Forelimb muscle (tissue), 1 donor: ENCODE data around the gene ACSL1. TPM values are rescaled to one million over a fixed set of nuclear protein-coding genes. Genes with fewer than 3 reads are reported as not detected.
"Not testable (repeated sequence)": the region's sequence is repeated elsewhere in the genome, so short reads cannot be mapped to it uniquely, and the experiment has no call there.

Source experiments
- DNase-seq: peaks from one replicate; pipeline ENCODE4 v3.0.0-alpha.2; 2013; ENCODE audit warnings: low read depth
- polyA plus RNA-seq: library from polyadenylated mRNA; unstranded; fragments of 120-200 nt; gene quantifications from one replicate; pipeline ENCODE4 v1.2.1, GENCODE V29; 2013; ENCODE audit not compliant: insufficient read length

ACSL1 gene
- polyA plus RNA-seq, 1 donor = 42.9 TPM

DNA sequence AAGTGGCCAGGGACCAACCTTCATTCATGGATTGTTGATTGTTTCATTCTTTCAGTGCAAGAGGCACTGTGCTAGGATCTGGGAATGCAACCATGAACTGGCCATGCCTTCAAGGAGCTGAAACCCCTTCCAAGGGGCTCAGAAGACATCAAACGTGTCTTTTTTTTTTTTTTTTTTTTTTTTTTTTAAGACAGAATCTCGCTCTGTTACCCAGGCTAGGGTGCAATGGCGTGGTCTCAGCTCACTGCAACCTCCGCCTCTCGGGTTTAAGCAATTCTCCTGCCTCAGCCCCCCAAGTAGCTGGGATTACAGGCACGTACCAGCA is 13.3 kb upstream of the ACSL1 start:
- DNase-seq = not testable (repeated sequence)

DNA sequence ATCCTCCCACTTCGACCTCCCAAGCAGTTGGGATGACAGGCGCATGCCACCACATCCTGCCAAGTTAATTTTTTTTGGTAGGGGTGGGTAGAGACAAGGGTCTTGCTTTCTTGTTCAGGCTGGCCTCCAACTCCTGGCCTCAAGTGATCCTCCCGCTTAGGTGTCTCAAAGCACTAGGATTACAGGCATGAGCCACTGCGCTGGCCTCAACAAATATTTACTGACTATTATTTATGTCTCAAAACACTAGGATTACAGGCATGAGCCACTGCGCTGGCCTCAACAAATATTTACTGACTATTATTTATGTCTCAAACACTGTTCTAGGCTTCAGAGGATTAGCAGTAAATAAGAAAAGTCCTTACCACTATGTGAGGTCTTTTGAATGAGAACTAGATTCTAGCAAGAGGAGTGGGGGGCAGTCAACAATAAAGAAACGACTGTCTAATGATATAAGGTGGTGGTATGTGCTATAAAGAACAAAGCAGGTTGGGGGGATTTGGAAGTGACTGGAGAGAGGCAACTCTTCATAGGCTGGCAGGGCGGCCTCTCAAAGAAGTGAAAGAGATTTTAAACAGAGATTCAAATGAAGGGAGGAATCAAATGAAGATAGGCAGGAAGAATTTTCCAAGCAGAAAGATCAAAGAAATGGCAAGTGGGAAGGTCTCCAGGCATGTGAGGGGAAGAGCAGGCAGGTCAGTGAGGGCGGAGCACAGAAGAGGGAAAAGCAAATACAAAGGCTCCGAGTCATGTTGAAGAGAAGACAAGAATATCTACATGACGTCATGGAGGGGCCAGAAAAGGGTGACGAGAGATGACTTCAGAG is 12.7 kb upstream of the ACSL1 start:
- DNase-seq = no peak

DNA sequence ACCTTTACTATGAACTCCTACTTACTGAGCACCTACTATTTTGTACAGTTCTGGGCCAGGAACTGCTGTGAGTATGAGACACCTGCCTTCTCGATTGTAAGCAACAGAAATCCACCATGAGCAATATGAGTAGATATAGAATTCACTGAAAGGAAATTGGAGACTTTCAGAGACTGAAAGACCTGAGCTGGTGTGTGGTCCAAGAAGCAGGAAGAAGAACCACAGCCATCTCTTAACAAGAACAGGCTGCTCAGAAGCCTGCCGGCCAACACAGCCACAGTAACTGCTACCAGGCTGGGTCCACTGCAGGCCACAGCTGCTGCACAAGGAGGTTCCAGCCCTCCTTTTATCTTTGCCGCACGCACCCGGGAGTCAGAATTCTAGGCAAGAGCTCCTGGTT is 10.8 kb upstream of the ACSL1 start:
- DNase-seq = no peak

DNA sequence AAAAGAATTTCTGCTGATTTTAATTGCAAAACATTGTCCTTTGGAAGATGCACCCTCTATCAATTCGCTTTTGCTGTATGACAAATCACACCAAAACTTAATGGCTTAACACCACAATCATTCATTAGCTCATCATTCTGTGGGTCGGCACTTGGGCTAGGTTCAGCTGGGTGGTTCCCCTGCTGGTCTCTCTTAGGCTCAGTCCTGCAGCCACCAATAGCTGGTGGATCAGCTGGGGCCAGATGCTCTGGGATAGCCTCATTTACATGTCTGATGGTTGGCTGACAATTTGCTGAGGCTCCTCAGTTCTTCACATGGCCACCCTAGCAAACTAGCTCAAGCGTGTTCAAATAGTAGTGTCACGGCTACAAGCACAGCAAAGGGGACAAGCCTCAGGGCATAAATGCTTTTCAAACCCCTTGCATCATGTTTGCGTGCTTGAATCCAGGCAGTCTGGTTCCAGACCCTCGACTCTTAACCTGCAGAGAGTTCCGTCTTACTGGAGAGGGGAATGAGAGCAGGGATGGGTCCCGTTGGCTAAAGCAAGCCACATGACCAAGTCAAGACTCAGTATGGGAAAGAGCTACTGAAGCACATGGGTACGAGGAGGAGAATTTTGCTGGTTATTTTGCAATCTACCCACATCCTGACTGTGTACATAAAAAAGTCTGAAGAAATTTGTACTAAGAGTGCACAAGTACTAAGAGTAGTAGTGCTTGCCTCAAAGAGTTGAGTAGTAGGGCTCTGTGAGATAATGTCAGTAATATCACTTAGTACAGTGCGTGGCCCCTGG is 7.5 kb upstream of the ACSL1 start:
- no peak for DNase-seq

DNA sequence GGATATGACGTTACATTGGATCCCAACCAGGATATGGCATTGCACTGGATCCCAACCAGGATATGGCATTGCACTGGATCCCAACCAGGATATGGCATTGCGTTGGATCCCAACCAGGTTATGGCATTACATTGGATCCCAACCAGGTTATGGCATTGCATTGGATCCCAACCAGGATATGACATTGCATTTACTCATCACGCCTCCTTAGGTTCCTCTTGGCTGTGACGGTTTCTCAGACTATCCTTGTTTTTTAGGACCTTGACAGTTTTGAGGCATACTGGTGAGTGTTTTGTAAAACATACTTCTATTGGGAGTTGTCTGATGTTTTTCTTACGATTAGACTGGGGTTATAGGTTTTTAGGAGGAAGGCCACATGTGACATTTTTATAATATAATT is 5.4 kb upstream of the ACSL1 start:
- DNase-seq = no peak

DNA sequence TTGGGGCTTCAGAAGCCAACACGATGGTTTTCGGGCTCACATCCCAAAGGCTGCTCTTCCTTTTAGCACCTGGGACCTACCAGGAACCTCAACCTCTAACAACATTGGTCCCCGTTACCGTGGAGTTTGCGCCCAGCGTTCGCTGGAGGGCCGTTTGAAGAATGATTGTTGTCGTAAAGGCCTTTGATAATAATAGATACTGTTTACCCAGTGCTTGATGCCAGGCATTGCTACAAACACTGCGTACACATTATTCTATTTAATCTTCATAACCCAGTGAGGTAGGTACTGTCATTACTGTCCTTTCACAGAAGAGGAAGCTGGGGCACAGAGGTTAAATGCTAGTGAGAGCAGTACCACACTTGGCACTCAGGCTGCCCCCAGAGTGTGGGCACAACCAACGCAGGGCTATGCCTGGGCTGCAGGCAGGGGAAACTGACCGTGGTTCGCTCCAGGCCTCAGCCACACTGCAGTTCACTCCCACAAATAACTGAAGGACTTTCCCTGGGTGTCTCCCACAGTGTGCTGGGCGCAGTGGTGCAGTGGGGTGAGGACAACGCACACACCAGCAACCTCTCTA is 1.0 kb upstream of the ACSL1 start:
- no peak for DNase-seq

DNA sequence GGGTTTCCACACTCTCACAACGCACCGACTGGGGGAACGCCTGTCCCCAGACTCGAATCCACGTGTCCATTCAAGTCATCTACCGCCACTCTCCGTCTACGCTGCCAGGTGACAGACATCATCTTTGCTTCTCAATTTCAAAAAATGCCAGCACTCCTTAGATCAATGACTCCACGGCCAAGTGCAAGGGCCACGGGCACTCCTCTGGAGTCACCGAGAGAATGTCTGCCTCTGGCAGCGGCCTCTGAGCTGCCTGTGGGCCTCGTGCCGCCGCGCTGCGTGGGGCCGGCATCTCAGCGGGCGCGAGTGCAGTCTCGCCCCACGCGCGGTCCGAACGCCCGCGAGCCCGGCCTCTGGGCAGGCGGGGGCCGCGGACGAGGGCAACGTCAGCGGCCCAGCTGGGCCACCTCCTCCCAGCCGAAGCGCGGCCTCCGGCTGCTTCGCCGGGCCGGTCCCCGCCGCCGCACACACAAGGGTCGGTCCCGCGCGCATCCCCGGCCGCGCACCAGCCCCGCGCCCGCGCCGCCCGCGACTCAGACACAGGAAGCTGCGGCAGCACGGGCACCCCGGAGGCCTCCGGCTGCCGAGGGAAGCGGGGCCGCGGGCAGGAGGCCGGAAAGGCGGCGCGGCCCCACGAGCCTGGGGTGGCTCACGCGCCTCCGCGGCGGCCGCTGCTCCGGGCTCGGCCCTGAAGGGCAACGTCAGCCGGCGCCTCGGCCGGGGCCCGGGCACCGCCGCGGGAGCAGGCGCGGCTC is 450 bp downstream of the ACSL1 start:
- DNase-seq = no peak

DNA sequence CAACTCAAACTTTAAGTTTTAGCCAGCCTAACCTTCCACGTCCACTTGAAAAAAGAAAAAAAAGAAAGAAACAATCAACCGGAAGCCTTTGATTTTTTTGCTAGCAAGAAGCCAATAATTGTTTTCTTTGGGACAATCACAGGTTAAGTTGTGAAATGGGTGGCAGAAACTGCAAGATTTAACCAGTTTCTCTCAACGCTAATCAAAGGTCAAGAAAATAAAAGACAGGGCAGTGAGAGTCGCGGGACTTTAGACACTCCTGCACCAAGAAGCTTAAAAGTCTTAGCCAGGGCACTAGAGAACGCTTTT is 1.0 kb downstream of the ACSL1 start:
- no peak for DNase-seq

DNA sequence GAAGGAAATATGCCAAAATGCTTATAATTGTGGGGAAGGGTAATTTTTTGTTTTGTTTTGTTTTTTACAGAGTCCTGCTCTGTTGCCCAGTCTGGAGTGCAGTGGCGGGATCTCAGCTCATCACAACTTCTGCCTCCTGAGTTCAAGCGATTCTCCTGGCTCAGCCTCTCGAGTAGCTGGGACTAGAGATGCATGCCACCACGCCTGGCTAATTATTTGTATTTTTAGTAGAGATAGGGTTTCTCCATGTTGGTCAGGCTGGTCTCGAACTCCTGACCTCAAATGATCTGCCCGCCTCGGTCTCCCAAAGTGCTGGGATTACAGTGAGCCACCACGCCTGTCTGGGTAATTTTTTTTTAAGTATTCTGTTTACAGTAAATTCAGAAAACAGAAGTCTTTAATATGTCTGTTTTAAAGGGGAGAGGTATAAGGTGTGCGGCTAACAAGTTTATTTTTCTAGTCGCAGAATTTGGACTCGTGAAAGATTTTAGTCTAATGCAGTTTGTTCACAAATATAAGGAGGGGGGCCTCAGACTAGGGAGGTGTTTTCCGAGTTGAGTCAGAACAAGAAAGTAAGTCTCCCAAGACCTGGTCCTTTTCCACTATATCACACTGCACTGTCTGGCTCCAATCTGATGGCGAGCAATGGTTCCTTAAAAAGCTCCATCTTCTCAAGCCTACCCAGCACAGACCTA is 1.5 kb downstream of the ACSL1 start:
- no peak for DNase-seq

DNA sequence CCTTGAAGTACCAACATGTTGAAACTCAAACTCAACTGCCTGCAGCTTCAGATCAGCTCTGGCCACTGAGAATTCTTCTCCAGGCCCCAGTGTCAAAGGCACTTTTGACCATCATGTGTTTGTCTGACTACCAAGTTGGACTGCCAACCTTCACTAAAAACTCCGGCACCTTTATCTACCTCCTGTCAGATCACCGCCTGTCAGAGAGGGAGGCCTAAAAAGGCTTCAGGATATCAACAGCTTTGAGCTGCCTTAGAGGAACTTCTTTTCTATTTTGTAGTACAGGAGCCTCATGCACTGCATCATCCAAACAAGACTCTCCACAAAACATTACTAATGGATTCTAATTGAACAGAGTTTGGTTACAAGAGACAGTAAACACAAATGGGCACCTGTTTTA is 2.8 kb downstream of the ACSL1 start:
- no peak for DNase-seq

DNA sequence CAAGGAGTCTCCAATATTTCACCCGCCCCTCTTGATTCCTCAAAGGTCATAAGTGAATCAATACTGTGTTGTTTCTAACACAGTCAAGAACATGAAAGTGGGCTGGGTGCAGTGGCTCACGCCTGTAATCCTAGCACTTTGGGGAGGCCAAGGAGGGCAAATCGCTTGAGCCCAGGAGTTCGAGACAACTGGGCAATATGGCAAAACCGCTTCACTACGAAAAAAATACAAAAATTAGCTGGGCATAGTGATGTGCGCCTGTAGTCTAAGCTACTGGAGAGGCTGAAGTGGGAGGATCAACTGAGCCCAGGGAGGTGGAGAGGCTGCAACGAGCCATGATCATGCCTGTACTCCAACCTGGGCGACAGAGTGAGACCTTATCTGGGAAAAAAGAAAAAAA is 3.4 kb downstream of the ACSL1 start:
- no peak for DNase-seq

DNA sequence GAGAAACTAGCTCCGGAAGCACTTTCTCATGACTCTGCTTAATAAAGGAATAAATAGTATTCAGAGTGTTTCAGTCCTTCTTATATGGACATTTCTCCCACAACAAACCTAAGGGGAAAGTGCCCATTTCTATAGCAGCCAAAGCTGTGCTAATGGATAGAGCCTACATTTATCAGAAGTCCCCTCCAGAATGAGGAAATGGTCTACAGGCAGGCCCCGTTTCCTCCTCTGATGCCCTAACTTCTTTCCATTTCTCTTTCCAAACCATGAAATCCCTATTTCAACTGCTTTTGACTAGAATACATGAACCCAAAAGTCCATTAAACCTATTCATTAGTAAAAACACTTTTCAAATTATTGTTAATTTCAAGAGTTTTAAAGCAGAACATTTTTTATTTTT is 4.5 kb downstream of the ACSL1 start:
- DNase-seq = no peak

DNA sequence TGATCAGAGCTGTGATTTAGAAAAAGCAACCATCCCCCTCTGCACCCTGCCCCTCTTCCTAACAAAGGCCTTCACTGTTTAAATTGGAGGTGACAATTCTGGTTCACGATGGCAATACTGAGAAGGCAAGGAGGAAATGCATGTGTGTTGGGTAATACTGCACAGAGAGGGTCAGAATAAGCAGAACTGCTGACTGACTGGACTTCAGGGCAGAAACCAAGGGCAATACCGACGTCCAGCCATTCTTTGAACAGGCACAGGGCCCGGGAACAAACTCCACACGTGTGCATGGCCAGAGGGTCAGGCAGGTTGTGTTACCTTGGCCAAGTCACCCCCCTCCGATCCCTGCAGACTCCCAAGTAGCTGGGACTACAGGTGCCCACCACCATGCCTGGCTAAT is 6.0 kb downstream of the ACSL1 start:
- DNase-seq = no peak

DNA sequence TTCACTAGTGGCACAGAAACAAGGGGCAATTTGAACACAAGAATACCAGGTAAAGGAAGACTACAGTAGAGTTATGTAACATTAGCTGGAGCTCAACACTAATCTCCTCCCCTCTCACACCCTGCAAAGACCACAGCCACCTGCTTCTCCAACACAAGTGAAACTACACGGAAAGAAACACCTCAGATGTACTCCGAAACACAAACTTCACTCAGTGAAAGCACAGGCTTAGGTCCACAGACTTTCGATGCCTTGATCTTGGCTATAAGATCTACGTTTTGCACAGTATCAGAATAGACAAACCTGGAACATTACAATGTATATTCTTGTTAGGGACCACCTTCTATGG is 7.6 kb downstream of the ACSL1 start:
- no peak for DNase-seq

DNA sequence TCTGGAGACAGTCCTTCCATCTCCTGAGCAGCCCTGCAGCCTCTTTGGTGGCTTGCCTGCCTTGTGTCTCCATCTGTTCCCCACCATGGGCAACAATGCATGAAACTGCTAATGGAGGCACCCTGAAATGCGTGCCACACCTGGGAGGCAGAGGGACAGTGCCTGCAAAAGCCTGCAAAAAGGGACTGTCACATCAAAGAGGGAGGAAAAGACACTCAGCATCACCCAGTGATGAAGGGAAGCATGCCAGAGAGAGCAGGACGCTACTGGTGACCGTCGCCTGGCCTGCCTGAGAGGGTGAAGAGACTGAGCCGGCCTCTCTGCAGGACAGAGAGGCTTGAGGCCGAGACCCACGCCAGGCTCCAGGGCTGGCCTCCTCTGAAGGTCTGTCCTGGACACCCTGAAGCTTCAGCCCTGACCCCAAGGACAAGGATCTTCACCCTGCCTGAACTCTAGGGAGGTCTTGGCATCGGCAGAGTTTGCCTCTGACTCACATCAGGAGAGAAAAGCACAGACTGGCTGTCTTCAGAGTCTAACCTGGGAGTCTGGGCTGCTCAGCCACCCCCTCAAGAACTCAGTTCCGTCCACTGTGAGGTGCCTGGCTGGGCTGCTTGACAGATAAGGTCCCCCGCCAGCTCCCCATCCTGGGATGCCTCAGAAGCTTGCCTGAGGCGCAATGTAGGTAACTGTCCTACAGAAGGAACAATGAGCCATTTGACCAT is 8.1 kb downstream of the ACSL1 start:
- no peak for DNase-seq

DNA sequence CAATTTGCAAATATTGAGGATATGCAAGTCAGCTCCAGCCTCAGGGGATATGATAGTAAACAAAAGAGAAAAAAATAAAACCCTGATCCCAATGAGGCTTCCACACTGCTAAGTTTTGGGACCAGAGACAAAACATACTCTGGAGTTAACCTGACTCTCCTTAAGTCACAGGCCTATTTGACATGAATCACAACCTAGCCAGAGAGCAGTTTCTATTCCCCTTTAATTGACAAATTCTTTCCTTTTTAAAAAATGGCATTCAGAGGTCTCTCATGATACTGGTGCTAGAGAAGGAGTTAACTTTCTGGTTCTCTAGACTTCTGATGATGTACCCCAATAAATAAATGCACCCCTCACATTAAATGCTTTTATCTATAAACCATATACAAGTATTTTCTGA is 8.8 kb downstream of the ACSL1 start:
- no peak for DNase-seq

DNA sequence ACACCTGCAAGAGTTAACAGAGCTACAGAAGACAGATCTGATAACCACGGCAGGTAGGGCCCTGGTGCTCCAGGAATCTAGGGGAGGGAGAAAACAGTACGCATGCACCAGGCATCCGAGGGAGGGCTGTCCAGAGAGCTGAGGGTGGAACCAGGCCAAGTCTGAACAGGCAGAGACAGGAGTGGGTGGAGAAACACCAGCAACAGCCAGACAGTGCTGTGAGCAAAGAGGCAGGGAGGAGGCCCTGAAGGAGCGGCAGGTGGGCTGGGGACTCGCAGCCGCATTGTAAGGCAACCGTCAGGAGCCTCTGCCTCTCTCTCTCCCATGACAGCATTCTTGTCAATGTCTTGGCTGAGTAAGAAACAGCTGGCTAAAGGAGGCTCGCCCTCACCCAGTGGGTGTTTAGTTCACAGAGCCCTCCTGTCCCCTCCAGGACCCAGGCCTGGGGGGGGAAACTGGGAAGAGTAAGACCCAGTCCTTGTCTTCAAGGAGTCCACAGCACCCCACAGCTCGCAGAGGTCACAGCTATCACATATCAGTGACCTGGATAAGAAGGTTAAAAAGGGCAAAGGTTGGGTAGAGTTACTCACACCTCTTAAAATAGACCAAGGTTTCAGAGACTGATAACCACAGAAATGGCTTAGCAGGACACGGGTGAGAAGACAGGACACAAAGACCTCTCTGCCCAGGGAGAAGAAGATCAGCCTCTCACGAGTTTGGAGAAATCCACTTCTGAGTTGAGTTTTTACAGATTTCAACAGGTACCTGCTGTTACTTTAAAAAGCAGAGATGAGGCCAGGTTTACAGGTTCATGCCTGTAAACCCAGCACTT is 10.5 kb downstream of the ACSL1 start:
- no peak for DNase-seq

DNA sequence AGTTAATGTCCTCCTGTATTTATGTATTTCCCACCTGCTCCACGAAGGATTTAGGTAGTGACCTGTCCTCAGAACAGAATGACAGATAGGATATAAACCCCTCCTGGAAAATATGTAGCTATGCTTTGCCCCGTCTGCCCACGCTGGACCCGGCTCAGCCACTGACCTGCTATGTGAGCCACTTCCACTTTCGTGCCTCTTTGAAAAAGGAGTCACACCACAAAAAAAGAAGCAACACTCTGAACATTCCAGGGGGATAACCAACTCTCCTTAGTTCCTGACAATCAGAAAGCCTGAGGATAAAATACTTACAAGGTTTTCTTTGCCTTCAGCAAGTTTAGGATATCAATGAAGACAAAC is 11.1 kb downstream of the ACSL1 start:
- no peak for DNase-seq

DNA sequence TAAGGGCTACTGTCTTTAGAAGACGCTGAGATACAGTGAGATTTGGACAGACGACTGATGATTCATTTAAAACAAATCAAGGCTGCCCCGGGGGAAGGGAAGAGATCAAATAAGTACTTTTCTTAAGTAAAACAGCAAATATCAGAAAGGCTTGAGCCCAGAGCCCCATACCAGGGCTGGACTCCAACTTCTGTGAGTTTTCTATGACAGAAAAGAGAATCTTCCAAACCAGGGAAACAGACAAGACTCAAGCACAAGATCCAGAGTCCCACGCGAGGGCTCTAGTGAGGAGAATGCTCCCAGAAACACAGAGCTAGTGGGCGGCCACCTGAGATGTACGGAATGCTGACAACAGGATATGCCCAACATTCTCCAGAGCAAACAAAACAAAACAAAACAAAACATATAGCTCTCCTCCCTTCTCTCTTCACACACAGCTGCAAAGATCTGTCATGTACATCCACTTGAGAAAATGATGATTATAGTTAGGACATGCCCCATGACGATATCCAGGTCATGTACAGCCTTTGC is 13.1 kb downstream of the ACSL1 start:
- no peak for DNase-seq

DNA sequence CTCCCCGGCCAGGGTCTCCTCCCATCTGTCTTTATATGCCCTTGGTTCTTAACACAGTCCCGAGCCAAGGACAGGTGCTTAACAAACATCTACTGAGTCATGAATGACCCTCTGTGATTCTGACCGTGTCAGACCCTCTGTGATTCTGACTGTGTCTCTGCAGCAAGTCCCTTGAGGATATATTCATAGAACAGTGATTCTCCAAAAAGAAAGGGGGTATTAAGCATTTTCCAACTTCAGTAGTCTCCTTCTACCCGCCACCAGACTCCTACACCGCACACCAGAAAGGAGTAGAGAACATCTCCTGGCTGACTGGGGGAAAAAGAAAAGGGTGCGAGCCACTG is 13.6 kb downstream of the ACSL1 start:
- no peak for DNase-seq
